SH-SY5Y (cell line): ENCODE results near the gene HMGXB3.

Source experiments
- GATA2 ChIP-seq: IDR thresholded peaks from 2 replicates; pipeline ENCODE4 v1.6.1; 2011; ENCODE audit warnings: mild to moderate bottlenecking, low read depth, low read length
- GATA3 ChIP-seq: IDR thresholded peaks from 2 replicates; pipeline ENCODE4 v1.6.1; 2011; ENCODE audit warnings: low read depth, mild to moderate bottlenecking, low read length, moderate library complexity

DNA sequence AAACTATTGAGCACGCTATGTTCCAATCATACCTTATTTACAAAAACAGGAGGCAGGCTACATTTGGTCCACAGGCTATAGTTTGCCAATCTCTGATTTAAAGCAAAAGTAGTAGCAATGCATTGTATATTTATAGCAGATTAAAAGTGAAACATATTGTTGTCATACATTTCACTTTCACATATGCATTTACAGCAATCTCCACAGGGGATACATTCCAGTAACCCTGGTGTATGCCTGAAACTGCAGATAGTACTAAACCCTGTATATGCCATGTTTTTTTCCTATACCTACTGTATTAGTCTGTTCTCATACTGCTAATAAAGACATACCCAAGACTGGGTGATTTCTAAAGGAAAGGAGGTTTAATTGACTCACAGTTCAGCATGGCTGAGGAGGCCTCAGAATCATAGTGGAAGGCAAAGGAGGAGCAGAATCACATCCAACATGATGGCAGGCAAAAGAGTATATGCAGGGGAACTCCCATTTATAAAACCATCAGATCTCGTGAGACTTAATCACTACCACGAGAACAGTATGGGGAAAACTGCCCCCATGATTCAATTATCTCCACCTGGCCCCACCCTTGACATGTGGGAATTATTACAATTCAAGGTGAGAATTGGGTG is 91.7 kb downstream of the HMGXB3 start:
- TF ChIP-seq GATA3 (no peak), GATA2 (no peak)
